Measurements from ENCODE around the gene HDHD2.

GRCh38 chr18:47081578-47081977 lies 68.7 kb downstream of the HDHD2 start:
- TF ChIP-seq BHLHE40 (IDR thresholded peaks at IDR 0.05; ENCODE audit: low read length): no peak
- no peak for TF ChIP-seq TCF7 (IDR thresholded peaks at IDR 0.05; ENCODE audit: low read depth)
